ENCODE measurements around the gene G6PC3.
A peak's percentile ranks its signal among the peaks of the same experiment; 100 is the strongest.
"Not testable (repeated sequence)": the region's sequence is repeated elsewhere in the genome, so short reads cannot be mapped to it uniquely, and the experiment has no call there.

The G6PC3 gene

GRCh38 chr17:44084131-44084538, 13.6 kb downstream of the G6PC3 start:
- DNase-seq = peak in 1 of 2 experiments; percentile 27

GRCh38 chr17:44084921-44085320, 14.4 kb downstream of the G6PC3 start:
- no peak for DNase-seq

DNA sequence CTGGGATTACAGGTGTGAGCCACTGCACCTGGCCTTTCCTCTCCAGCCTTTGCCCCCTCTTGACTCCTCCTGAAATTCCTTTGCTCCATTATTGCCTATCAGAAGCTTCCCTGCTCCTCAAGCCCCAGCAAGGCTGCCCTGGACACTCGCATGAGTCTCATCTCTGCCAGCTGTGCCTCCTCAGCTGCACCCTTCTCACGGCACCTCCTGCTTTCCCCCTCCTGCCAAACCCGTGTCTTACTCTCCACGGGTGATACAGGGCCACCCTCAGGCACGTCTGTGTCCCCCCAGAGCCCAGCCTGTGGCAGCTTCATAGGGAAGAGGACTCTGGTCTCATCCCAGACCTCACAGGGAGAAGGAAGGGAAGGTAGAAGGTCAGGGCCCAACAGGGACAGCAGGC, 15.4 kb downstream of the G6PC3 start:
- DNase-seq = no peak

- peak in 1 of 2 experiments; percentile 60 for DNase-seq
Measured at GRCh38 chr17:44086364-44087311, 16.1 kb downstream of the G6PC3 start.

GRCh38 chr17:44087319-44087718, 16.8 kb downstream of the G6PC3 start:
- no peak for DNase-seq

DNA sequence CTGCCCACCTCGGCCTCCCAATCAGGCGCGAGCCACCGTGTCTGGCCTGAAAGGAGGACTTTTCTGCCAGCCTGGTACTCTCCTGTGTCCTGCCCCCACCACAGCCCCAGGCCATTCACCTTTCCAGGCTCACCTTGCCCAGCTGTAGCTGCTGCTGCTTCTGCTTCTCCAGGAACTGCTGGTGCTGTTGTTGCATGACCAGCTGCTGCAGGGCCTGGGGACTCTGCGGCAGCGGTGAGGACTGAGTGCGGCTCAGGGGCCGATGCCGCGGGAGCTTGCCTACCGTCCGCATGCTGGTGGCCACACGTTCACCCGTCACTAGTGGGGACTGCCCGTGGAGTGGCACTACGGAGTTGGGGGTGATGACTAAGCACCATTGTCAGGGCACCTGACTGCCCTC, 17.7 kb downstream of the G6PC3 start:
- no peak for DNase-seq

DNA sequence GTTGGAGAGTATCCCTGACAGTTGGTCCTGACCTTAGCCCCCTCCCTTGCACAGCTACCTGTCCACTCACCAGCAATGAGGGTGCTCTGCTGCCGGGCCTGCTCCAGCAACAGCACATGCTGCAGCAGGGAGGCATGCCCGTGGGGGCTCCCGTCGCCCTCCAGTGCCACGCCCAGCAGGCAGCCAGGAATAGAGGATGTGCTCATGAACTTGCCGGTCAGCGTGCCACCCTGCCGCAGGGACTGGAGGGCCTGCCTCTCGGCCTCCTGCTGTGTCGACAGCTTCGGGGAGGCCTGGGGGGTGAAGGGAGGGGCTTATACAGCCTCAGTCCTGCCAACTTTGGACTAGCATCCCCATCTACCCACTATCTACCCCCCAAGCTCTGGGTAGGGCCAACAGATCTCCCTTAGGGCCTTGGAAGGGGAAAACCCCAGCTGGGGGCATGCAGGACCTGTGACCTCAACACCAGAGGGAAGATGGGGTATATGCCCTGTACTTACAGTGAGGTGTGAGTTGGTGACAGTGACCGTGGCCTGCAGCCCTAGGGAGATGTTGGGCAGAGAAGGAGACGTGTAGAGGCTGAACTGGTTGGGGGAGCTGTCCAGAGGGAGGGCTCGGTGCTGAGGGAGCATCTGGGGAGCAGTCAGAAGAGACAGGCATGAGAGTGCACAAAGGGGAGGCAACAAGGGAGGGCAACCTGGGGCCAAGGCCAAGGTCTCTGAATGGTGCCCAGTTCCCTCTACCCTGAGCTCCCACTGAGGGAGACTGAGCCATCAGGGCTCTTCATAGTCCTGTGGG, 20.9 kb downstream of the G6PC3 start:
- no peak for DNase-seq

GRCh38 chr17:44092051-44092450, 21.5 kb downstream of the G6PC3 start:
- DNase-seq = no peak

- DNase-seq = no peak
Measured at GRCh38 chr17:44093231-44093900, 22.8 kb downstream of the G6PC3 start.

DNA sequence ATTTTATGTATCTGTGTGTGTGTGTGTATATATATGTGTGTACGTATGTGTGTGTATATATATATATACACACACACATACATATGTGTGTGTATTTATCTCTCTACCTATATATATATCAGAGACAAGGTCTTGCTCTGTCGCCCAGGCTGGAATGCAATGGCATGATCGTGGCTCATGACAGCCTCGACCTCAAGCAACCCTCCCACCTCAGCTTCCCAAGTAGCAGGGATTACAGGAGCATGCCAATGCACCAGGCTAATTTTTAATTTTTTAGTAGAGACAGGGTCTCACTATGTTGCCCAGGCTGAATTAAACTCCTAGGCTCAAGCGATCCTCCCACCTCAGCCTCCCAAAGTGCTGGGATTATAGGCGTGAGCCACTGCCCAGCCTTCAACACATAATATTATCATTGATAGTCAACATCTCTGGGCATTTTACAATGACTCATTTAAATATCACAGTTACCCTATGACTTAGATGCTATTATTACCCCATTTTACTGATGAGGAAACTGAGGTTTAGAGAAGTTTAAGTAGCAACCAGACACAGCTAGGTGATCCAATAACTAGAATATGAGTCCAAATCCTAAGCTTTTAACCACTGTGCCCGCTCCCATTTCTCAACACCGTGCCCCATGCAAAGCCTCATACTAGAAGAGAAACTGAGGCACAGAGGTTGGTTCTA, 24.3 kb downstream of the G6PC3 start:
- DNase-seq = no peak

DNA sequence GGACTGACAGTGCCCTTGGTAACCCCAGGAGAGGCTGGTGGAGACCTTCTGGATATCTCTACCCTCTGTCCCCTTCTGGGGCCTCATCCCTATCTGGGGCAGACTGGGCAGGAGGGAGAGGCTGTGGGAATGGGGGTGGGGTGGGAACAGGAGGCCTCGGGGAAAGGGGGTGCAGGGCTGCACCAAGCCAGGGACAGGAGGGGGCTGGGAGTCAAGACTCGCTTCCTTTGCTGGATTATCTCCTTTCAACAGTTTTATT, 24.8 kb downstream of the G6PC3 start:
- DNase-seq = no peak

DNA sequence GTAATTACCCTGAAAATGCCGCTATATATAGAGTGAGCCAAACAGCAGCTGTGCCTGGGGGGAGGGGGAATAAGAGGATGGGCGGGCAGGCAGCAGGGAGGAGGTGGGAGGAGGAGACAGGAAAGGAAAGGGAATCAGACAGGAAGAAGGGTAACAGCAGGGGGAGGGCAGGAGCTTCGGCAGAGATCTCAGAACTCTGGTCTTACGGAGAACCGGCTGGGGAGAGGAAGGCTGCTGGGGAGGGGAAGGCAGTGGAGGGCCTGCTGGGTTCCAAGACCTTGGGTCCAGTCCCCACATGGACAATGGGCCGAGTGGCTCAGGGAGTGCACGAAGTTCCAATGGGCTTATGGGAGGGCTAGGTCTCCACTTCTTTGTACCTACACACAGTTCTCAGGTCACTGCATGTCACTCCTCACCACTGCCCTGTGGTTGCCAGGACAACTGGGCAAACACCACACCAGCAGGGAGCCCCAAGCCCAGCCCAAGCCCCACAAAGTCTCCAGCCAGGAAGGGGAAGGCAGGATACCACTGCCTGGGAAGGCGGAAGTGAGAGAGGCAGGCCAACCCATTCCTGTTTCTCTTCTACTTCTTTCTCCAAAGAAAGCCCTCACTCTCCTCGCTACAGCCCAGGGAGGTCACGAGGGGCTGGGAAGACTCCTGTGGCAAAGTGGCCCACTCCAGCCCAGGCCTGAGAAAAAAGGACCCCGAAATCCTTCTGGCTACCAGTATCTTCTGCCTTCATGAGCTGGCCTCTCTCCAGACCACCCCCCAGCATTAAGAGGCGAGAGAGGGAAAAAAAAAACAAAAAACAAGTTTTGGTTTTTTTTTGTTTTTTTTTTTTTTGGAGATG, 25.3 kb downstream of the G6PC3 start:
- peak; percentile 92 for DNase-seq

DNA sequence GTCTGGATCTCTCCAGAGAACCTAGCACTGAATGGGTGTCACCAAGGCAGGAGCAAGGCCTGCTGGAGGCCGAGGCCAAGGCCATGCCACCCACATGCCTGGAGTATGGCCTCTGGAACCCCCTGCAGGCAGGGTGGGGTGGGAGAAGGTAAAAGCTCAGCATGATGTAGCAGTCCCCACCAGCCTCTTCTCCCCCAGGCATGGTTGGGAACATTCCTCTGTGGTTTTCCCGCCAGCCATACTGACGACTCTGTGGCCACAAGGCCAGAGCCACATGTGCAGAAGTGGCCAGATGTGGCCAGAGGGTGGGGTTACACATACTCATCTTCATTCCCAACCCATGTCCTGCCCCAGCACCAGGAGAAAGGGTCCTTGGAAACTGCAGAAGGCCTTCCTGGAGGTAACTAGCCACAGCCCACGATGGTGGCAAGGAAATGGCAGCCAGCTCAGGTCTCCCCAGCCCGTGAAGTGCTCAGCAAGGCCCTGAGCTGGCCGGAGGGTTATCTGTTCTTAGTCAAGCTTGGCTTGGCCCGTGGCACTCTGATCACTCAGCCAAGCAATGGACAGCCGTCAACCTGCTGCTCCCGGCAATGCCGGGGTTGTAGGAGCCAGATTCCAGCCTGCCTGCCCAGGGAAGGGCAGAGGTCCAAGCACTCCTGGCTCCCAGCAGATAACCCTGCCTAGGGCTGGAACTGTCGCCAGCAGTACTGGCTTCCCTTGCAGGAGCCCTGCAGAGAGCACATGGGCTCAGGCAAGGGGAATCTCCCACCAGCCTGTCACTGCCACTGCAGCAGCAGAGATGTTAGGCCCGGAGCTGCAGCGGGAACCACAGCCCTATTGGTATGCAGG, 26.8 kb downstream of the G6PC3 start:
- no peak for DNase-seq

DNA sequence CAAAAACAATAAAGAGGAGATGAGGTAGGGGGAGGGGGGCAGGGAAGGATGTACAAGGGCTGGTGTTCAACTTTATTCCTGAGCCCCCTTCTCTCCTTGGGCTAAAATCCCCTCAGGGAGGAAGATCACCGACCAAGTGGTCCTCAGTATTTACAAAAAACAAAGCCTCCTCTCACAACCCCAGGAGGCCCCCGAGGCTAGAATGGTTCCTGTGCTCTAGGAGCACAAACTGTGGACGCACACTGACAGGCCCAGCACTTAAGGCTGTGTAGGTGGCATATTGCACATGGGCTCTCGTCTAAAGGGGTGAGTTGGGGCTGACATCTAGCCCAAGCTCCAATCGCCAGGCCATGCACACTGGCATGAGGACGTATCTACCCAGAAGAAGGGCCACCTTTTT, 31.3 kb downstream of the G6PC3 start:
- DNase-seq = not testable (repeated sequence)

DNA sequence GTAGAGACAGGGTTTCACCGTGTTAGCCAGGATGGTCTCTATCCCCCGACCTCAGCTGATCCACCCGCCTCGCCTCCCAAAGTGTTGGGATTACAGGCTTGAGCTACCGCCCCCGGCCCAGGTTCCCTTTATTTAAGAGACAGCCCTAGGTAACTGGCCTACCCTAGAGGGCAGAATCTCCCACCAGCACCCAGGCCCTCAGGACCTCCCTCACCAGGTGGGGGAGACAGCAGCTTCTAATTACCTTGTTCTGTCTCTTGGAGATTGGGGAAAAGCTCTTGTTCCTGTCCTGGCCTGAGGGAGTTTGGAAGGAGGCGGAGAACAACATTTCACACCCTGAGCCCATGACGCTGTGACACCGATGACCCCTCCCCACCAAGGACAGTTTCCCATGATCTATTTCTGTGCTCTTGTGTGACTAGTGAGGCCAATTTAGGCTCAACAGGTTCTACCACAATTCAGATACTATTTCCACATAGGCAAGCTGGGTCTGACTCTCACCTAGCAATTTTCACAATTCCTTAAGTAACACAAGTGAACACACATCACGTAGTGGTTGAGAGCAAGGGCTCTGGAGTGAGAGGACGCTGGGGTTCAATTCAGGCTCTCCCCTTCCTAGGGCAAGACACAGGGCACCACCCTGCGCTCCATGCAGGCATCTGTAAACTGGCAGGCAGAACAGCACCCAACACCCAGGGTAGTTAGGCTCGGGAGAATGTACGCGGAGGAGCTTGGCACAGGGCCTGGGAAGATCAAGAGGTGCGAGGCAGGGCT, 32.5 kb downstream of the G6PC3 start:
- peak in 1 of 2 experiments; percentile 44 for DNase-seq

DNA sequence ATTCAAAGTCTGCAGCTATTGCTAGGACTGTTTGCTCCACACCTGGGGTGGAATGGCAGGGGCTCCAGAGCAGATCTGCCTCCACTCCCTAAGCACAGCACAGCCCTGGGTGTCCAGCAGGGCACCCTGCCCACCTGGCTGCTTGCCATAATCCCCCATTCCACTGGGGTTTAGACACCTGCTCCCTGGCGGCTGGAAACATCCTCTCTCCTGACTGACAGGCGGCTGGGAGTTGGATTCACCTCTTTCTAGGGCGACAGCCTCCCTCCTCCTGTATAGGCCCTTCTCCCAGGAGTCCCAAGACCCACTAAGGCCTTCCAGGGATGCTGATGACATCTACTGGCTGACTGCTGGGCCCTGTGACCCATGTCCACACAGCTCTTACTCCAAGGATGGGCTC, 34.9 kb downstream of the G6PC3 start:
- peak; percentile 52 to 78 for DNase-seq

GRCh38 chr17:44105941-44106340, 35.4 kb downstream of the G6PC3 start:
- DNase-seq = peak in 1 of 2 experiments; percentile 39

- DNase-seq = no peak
Measured at GRCh38 chr17:44106801-44107200, 36.3 kb downstream of the G6PC3 start.

DNA sequence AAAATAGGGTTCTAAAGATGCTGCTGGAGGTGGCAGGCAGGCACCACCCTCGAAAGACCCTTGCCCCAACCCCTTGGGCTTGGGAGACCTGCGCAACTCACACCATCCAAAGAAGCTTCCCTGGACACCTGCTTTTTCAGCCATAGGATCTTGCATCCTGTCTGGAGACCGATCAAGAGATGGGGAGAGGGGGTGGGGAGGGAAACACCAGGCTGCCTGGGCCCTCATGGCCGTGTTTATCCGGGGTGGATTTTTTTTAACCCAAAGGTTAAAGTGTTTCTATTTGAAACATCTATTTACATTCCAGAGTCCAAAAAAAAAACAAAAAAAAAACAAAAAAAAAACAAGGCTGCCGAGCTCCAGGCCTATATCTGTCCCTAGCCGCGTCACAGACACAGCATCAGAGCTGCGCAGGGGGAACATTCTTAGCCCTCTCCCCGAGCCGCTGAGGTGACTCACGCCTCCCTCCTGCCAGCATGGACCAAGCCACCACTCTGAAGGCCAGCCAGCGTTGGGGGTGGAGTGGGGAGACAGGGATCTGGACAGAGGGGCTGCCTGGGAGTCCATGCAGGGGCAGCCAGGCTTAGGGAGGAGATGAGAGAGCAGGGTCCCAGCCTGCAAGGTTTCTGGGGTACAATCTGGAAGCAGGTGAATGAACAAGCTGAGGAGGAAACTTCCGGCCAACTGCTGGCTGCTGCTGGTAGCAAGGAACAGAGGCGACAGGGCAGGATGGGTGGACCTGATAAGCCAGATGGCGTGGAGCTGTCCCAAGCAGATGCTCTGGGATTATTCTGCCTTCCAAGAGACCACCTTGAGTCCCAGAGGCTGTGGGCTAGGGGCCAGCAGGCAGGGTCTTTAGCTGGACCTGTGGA, 38.1 kb downstream of the G6PC3 start:
- no peak for DNase-seq
